DMS153 treated with DMSO at 0.1 percent for 48 hours (cell line): ENCODE measurements around the gene PARPBP.
"Not testable (repeated sequence)": the region's sequence is repeated elsewhere in the genome, so short reads cannot be mapped to it uniquely, and the experiment has no call there.

Source experiments
- DNase-seq: peaks from one replicate; lab custom pipeline; 2025; ENCODE audit not compliant: unreplicated experiment; lab: John Stamatoyannopoulos, UW

The PARPBP gene

GRCh38 chr12:102147062-102147587 lies 27.1 kb downstream of the PARPBP start:
- DNase-seq = not testable (repeated sequence)

GRCh38 chr12:102155206-102155605 lies 35.2 kb downstream of the PARPBP start:
- DNase-seq = not testable (repeated sequence)

GRCh38 chr12:102163383-102163782 lies 43.4 kb downstream of the PARPBP start:
- no peak for DNase-seq

DNA sequence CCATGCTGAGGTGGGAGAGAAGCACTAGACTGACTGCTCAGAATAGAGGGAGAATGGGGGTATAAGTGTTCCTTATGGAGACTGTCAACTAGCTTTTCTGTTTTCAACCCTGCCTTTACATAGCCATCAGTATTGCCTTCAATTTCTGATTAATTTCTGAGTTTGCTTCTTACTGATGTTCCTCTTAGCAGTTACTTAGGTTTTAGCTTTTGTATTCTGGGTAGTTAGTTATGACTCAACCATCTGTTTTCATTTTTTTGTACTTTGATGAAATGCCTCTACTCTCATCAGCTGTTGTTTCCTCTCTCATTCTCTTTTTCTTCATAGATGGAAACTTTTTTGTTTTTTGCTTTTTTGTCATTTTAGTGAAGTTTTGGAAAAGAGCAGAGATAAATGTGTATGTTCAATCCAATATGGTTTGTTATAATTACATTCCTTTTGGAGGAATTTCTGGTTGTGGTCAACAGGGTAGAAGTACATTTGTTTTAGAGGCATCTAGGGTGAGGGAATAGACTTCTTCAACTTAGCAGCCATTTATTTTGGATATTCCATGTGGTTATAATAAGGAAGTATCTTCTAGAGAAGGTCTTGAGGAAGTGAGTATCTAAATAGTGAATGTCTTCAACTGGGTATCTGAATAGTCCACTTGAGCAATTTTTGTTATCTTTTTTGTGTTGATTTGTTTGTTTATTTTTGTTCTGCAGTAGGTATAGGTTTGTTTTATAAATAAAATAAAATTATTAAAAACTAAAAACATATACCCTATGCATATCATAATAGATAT lies 48.0 kb downstream of the PARPBP start:
- DNase-seq = no peak

- no peak for DNase-seq
Measured at GRCh38 chr12:102169922-102170621, 50.1 kb downstream of the PARPBP start.

DNA sequence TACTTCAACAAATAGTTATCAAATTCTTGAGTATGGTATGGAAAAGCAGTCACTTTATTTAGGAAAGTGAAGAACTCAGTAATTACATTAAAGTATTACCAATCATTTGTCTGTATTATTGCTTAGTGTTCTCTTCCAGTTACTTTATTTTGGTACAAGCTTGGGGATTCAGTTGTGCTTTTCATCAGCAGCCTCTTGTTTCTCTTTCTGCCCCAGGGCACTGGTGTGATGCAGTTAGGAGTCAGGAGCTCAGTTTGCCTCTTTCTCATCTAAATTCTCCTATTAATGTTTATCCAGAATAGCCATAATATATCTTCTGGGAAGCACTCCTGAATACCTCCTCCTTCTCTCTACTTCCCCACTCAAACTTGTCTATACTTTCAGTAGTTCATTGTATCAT lies 52.0 kb downstream of the PARPBP start:
- no peak for DNase-seq

- DNase-seq = no peak
Measured at GRCh38 chr12:102172436-102172835, 52.5 kb downstream of the PARPBP start.

DNA sequence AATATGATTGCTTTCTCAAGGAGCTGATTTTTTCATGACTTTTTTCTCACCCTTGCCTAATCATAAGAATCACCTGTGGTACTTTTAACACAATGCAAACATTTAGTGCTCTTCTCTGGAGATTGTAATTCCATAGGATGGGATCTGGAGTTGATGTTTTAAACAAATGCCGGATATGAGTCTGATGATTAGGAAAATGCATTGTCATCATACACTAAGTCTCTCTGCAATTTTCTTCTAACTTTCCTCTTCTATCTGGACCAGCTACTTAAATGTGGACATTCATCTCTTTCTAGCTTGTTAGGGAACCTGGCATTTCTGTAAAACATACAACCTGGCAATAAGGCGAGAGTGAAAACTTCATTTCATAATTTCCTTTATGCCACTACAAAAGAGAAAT lies 54.1 kb downstream of the PARPBP start:
- DNase-seq = no peak

DNA sequence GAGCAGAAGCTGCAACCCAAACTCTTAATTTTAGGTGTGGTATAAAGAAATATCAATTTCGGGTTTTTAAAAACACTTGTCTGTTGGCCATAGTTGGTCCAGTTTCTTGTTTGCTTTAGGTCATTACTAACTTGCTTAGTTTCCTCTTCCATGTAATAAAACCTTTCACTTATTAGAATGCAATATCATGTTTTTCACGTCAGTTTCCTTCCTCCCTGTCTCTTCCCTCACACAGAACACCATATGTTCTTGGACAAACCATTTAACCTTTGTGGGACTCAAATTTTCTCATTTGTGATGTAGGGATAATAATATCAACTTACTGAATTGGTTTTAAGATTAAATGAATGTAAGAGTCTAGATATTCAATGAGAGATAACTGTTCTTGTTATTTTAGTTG lies 54.8 kb downstream of the PARPBP start:
- DNase-seq = no peak

DNA sequence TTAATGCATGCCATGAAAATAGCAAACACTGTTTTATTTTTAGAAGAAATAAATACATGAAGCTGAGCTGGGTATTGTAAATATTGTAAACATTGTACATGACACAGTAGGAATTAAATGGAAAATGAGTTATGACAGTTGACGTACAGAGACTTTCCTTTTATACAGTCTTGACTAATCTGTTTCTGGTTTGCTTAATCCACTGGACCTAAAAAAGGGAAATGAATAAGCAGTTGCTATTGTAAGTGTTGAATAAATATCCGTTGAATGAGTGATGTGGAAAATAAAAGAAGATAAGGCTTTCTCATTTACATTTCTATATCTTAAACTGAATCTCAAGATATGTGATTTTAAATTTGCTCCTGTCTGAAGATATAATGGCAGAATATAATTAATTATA lies 62.7 kb downstream of the PARPBP start:
- no peak for DNase-seq

GRCh38 chr12:102195826-102196225 lies 75.8 kb downstream of the PARPBP start:
- DNase-seq = no peak

- DNase-seq = no peak
Measured at GRCh38 chr12:102197789-102198188, 77.8 kb downstream of the PARPBP start, which contains the start of gene PMCH. TSS of gene PMCH (minus strand) at chr12:102197833. CDS start at chr12:102197770, 63 bp downstream.

DNA sequence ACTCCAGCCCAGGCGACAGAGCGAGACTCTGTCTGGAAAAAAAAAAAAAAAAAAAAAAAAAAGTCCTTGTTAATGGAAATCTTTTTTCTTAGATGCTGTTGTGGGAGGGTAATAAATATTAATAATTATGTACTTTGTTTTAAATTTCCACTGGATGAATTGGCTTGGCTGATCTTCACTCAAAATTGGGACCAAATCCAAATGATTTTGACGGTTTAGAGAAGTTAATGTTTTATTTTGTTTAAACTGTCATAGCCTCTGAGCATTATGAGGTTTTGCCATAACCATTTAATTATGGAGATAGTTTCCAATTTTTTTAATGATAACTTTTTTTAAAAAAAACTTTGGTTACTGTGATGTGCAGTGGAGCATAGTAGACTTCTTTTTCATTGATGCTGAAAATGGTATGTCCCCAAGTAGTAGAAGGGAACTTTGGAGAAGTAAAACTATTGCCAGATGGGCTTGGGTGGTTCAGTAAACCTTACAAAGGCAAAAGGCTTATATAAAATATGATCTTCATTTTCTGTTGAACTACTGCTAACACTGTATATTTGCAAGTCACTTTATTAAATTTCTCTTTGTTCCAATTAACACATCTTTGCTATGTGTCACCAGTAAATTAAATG lies 81.6 kb downstream of the PARPBP start:
- no peak for DNase-seq

DNA sequence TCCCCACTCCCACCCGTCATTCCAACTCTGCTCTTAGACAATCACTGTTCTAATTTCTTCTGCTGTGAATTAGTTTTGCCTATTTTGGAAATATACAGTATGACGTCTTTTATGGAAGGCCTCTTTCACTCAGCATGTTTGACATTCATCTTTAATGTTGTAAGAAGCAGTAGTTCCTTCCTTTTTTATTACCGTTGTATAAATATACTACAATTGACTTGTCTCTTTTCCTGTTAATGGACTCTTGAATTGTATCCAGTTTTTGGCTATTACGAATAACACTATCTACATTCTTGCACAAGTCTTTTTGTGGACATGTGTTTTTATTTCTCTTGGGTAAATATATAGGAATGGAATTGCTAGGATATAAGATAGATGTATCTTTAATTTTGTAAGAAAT lies 82.6 kb downstream of the PARPBP start:
- no peak for DNase-seq

GRCh38 chr12:102204025-102204424 lies 84.0 kb downstream of the PARPBP start:
- no peak for DNase-seq

GRCh38 chr12:102215992-102216691 lies 96.2 kb downstream of the PARPBP start:
- DNase-seq = no peak

DNA sequence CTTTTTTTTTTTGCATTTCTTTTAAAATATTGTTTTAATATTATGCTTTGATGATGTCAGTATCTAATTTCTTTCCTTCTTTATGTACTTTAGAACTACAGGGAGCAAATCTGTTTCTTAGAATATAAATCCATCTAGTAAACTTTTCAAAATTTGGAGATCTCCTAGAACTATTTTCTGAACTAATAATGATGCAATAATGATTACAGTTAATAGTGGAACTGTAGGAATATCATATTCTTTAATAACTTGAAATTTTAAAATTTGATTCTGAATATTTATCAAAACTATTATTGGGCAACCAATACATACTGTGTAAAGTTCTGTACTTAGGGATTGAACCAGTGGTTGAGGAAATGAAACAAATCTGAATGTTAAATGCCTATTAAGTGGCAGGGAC lies 100.8 kb downstream of the PARPBP start:
- DNase-seq = no peak

GRCh38 chr12:102227954-102228353 lies 108.0 kb downstream of the PARPBP start:
- no peak for DNase-seq

- no peak for DNase-seq
Measured at GRCh38 chr12:102232036-102232435, 112.1 kb downstream of the PARPBP start.

DNA sequence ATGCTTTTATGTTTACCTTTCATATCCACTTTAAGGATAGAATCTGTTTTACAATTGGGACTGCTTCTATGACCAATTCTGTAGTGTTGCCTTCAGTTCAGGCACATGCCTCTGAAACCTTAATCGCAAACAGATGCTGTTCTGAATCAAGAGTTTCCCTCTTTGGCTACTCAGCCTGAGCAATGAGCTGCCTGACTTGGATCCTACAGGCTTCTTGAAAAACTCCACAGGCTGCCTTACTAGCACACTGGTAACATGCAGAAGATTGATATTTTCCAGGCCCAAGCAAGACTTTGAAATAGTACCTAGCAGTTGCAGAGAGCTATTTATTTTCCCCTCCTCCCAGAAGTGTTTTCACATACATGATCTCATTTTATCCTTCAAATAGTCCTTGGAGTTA lies 112.5 kb downstream of the PARPBP start:
- no peak for DNase-seq

DNA sequence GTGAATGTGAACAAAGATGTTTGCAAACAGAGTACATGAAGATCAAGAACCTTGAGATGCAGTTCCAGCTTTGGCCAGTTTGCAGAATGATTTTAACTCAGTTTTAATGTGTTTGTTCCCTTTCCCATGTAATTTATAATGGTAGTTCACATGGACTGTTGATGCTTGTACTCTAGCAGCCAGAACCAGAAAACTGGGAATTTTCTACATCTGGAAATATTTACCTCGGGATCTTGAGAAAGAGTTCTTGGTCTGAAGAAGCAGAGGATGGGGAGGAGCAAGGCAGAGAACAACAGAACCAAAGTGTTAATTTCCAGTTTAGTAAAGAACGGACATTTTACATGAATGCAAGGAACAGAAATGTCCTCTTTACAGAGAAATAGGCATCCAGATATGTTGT lies 114.6 kb downstream of the PARPBP start:
- no peak for DNase-seq
